Fibroblast of lung (primary cell): ENCODE measurements around the gene GPR162. TPM values are rescaled to one million over a fixed set of nuclear protein-coding genes. Genes with fewer than 3 reads are reported as not detected.
A peak's percentile ranks its signal among the peaks of the same experiment; 100 is the strongest.

Source experiments
- DNase-seq, 2 donors: peaks; one replicate each; pipeline versions ENCODE4 v3.0.0 to v3.0.0-alpha.2; 2010; ENCODE audit warnings: low read depth in 2 of 2
- H2AFZ ChIP-seq: 2 replicates; pipeline ENCODE4 v1.5.1; 2012; ENCODE audit warnings: low read length, control low read depth, inconsistent platforms
- H3K27ac ChIP-seq: 2 replicates; pipeline ENCODE4 v1.5.1; 2011; ENCODE audit warnings: low read length, control low read depth; ENCODE audit not compliant: insufficient read depth
- H3K27me3 ChIP-seq: 2 replicates; pipeline ENCODE4 v1.5.1; 2011; ENCODE audit warnings: mild to moderate bottlenecking, low read length; ENCODE audit not compliant: control insufficient read depth, insufficient read depth
- H3K36me3 ChIP-seq: 2 replicates; pipeline ENCODE4 v1.5.1; 2011; ENCODE audit warnings: low read length; ENCODE audit not compliant: control insufficient read depth, insufficient read depth
- H3K4me1 ChIP-seq: 2 replicates; pipeline ENCODE4 v1.5.1; 2011; ENCODE audit warnings: low read length; ENCODE audit not compliant: control insufficient read depth, insufficient read depth; ENCODE audit errors: extremely low read depth
- H3K4me2 ChIP-seq: 2 replicates; pipeline ENCODE4 v1.5.1; 2011; ENCODE audit warnings: low read length, control low read depth; ENCODE audit not compliant: insufficient read depth; ENCODE audit errors: extremely low read depth
- H3K4me3 ChIP-seq, 4 experiments: fragments of 200-600 bp in 1 of 4; sonication (generic) in 1 of 4; replicated peaks in 1 of 4; 2 replicates each; pipeline ENCODE4 v1.5.1; 2011 to 2016; ENCODE audit warnings: low read length in 4 of 4, low read depth in 3 of 4, mild to moderate bottlenecking in 3 of 4, control low read depth in 2 of 4, inconsistent platforms in 1 of 4, mixed read lengths in 1 of 4; ENCODE audit not compliant: insufficient read depth in 1 of 4; ENCODE audit errors: control extremely low read depth in 1 of 4
- H3K79me2 ChIP-seq: 2 replicates; pipeline ENCODE4 v1.5.1; 2012; ENCODE audit warnings: mild to moderate bottlenecking, low read length, inconsistent platforms; ENCODE audit not compliant: control insufficient read depth, insufficient read depth
- H3K9ac ChIP-seq: 2 replicates; pipeline ENCODE4 v1.5.1; 2011; ENCODE audit warnings: mild to moderate bottlenecking, low read length, control low read depth; ENCODE audit not compliant: insufficient read depth
- H3K9me3 ChIP-seq: 2 replicates; pipeline ENCODE4 v1.5.1; 2012; ENCODE audit warnings: low read depth, low read length; ENCODE audit not compliant: control insufficient read depth, insufficient read depth
- H4K20me1 ChIP-seq: 2 replicates; pipeline ENCODE4 v1.5.1; 2011; ENCODE audit warnings: low read length; ENCODE audit not compliant: control insufficient read depth, insufficient read depth; ENCODE audit errors: extremely low read depth
- CTCF ChIP-seq, 2 donors: IDR thresholded peaks in 1 of 2; conservative IDR thresholded peaks in 1 of 2; 1 replicate in 1 of 2; 2 replicates in 1 of 2; pipeline ENCODE4 v1.5.1; 2011 to 2012; ENCODE audit warnings: low read length in 2 of 2, control low read depth in 1 of 2, inconsistent platforms in 1 of 2, low read depth in 1 of 2, mild to moderate bottlenecking in 1 of 2
- EZH2 ChIP-seq: IDR thresholded peaks from 2 replicates; pipeline ENCODE4 v1.5.1; 2012; ENCODE audit warnings: low read length, control low read depth, mild to moderate bottlenecking; ENCODE audit errors: missing control alignments
- polyA plus RNA-seq, 2 donors: library from polyadenylated mRNA; depleted of rRNA in 1 of 2; stranded (reverse) in 1 of 2; unstranded in 1 of 2; fragments of >200 nt; gene quantifications; 2 replicates each; pipeline ENCODE4 v1.2.1, GENCODE V29; 2011 to 2012; ENCODE audit warnings: missing spikeins in 1 of 2
- total RNA-seq: library from RNA; depleted of rRNA; stranded (reverse); fragments of >200 nt; gene quantifications from 2 replicates; pipeline ENCODE4 v1.2.1, GENCODE V29; 2014

Gene GPR162
- total and polyA plus RNA-seq, 2 donors (not counting 1 experiment from before 2014, with no cell fraction given), result 5.6 to 11.1 TPM

- no peaks in the 10 kb centered on the region for H3K9me3 ChIP-seq
- H3K4me3 ChIP-seq, result peak overlapping the region in 3 of 4 experiments; percentile 36 to 89 (median 58)
- peaks cover 29% of the 10 kb centered on the region for H3K36me3 ChIP-seq
- peak overlapping the region; percentile 43 for H3K27ac ChIP-seq
- H4K20me1 ChIP-seq, result peaks cover 4% of the 10 kb centered on the region
- H3K9ac ChIP-seq, result peak overlapping the region; percentile 57
- no peak for TF ChIP-seq EZH2
- TF ChIP-seq CTCF (conservative IDR thresholded peaks at IDR 0.05 in 1 of 2, IDR thresholded peaks at IDR 0.05 in 1 of 2; ENCODE audit: low read depth in 1 of 2, low read length in 2 of 2), result no peak
- DNase-seq, result no peak
- H2AFZ ChIP-seq, result peak overlapping the region; percentile 23
- peaks cover 33% of the 10 kb centered on the region for H3K79me2 ChIP-seq
- peaks cover 21% of the 10 kb centered on the region for H3K4me1 ChIP-seq
- peak overlapping the region; percentile 71 for H3K4me2 ChIP-seq
- no peaks in the 10 kb centered on the region for H3K27me3 ChIP-seq
Observed at GRCh38 chr12:6866163-6866919, 44.7 kb downstream of the GPR162 start.

DNA sequence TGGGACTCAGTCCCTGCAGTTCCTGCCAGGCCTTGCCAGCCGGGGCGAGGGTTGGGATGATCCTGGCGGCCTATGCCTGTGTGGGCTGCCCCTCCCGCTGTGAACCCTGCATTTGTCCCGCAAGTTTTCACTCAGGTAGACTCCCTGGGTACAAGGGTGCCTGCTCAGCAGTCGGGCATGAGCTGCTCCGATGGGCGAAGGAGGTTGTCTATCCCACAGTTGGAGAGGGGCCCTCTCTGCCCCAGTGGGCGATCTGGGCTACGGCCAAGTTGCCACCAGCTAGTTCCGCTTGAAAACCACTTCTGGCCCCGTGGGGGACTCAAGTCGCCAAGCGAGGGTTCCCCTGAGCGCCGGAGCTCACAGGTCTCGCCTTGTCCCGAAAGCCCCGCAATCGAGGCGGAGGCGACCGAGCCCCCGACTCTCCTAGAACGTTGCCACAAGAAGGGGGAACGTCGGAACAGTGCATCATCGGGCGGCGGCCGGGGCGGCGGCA, 45.3 kb downstream of the GPR162 start:
- peak overlapping the region; percentile 43 for H3K27ac ChIP-seq
- H4K20me1 ChIP-seq, result peaks cover 4% of the 10 kb centered on the region
- DNase-seq, result no peak
- H3K9ac ChIP-seq, result peak overlapping the region; percentile 57
- peak overlapping the region; percentile 71 for H3K4me2 ChIP-seq
- H3K4me3 ChIP-seq, result peak overlapping the region; percentile 27 to 89 (median 47)
- no peaks in the 10 kb centered on the region for H3K9me3 ChIP-seq
- TF ChIP-seq CTCF (conservative IDR thresholded peaks at IDR 0.05 in 1 of 2, IDR thresholded peaks at IDR 0.05 in 1 of 2; ENCODE audit: low read depth in 1 of 2, low read length in 2 of 2), result no peak
- no peak for TF ChIP-seq EZH2
- H3K4me1 ChIP-seq, result peaks cover 27% of the 10 kb centered on the region
- no peaks in the 10 kb centered on the region for H3K27me3 ChIP-seq
- peaks cover 37% of the 10 kb centered on the region for H3K79me2 ChIP-seq
- H3K36me3 ChIP-seq, result peaks cover 27% of the 10 kb centered on the region
- H2AFZ ChIP-seq, result peak overlapping the region; percentile 23

DNA sequence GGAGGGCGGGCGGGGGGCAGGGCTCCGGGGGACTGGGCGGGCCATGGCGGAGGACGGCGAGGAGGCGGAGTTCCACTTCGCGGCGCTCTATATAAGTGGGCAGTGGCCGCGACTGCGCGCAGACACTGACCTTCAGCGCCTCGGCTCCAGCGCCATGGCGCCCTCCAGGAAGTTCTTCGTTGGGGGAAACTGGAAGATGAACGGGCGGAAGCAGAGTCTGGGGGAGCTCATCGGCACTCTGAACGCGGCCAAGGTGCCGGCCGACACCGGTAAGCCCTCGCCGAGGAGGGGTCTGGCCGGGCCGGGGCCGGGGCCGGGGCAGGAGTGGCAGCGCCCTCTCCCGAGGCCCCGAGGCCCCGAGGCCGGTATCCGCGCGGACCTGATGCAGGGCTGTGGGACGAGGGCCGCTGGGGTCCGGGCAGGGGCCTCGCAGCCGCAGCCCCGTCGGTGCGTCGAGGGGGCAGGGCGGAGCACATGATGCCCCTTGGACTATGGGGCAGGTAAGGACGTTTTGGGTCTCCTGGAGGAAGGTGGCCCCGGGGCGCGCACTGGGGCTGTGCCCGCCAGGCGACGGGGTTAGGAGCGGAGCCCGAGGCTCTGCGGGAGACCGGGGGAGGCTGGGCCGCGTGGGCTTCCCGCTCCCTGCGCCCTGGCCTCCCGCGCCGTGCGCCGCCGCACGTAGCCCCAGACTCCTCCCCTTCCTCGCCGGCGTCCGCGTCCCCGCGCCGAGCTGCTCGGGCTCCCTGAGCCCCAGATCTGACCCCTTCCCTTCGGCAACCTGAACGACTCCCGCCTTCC, 46.0 kb downstream of the GPR162 start, which contains the start of gene TPI1:
TPI1 (plus strand) TSS at position 119 of the 798 bp plus-strand sequence; CDS start at position 155, 36 bp downstream.
- peak; percentile 71 to 81 for DNase-seq
- H3K4me2 ChIP-seq, result peak within 1 kb of the TSS; percentile 96
- no peak for TF ChIP-seq CTCF (conservative IDR thresholded peaks at IDR 0.05 in 1 of 2, IDR thresholded peaks at IDR 0.05 in 1 of 2; ENCODE audit: low read depth in 1 of 2, low read length in 2 of 2)
- no peak for TF ChIP-seq EZH2
- H3K36me3 ChIP-seq, result peaks cover 29% of the 10 kb centered on the region
- peak within 1 kb of the TSS; percentile 23 for H2AFZ ChIP-seq
- peak within 1 kb of the TSS; percentile 89 to 94 (median 92) for H3K4me3 ChIP-seq
- H4K20me1 ChIP-seq, result peaks cover 4% of the 10 kb centered on the region
- peak within 1 kb of the TSS; percentile 84 for H3K27ac ChIP-seq
- H3K79me2 ChIP-seq, result peaks cover 42% of the 10 kb centered on the region
- no peaks in the 10 kb centered on the region for H3K27me3 ChIP-seq
- H3K9me3 ChIP-seq, result no peaks in the 10 kb centered on the region
- peaks cover 29% of the 10 kb centered on the region for H3K4me1 ChIP-seq
- peak within 1 kb of the TSS; percentile 93 for H3K9ac ChIP-seq
